RWPE2 (cell line): Measurements from ENCODE around the gene ULK3.

Experiments
- ATAC-seq: fragments of 200-7000 bp; cut with Tn5 transposase; 3 replicates; pipeline ENCODE4 v1.9.1; 2021; ENCODE audit warnings: low read depth
- DNase-seq: peaks from one replicate; pipeline ENCODE4 v3.0.0-alpha.2; 2020; ENCODE audit warnings: low spot score
- H3K27ac ChIP-seq: fragments of 450-650 bp; 2 replicates; pipeline ENCODE4 v1.5.1; 2017; ENCODE audit warnings: mild to moderate bottlenecking; ENCODE audit not compliant: poor library complexity, severe bottlenecking
- H3K27me3 ChIP-seq: fragments of 250-450 bp; sonication (Bioruptor Pico); 2 replicates; pipeline ENCODE4 v1.5.1; 2021; ENCODE audit warnings: mild to moderate bottlenecking, moderate library complexity; ENCODE audit not compliant: insufficient read depth, poor library complexity, severe bottlenecking
- H3K36me3 ChIP-seq: fragments of 250-450 bp; sonication (Bioruptor Pico); 2 replicates; pipeline ENCODE4 v1.5.1; 2020; ENCODE audit warnings: low read depth, mild to moderate bottlenecking, moderate library complexity
- H3K4me1 ChIP-seq: fragments of 250-450 bp; sonication (Bioruptor Pico); 2 replicates; pipeline ENCODE4 v1.5.1; 2021; ENCODE audit warnings: mild to moderate bottlenecking, moderate library complexity; ENCODE audit not compliant: insufficient read depth, poor library complexity, severe bottlenecking
- H3K4me3 ChIP-seq: fragments of 250-450 bp; sonication (Bioruptor Pico); 2 replicates; pipeline ENCODE4 v1.5.1; 2021; ENCODE audit warnings: mild to moderate bottlenecking, moderate library complexity; ENCODE audit not compliant: severe bottlenecking
- H3K9me3 ChIP-seq: fragments of 250-450 bp; sonication (Bioruptor Pico); 2 replicates; pipeline ENCODE4 v1.5.1; 2021; ENCODE audit warnings: mild to moderate bottlenecking, moderate library complexity; ENCODE audit not compliant: severe bottlenecking
- TF ChIP-seq, protein P1 (sequence below): fragments of 450-650 bp; IDR thresholded peaks from one replicate; pipeline ENCODE4 v1.5.1; 2017; ENCODE audit warnings: mild to moderate bottlenecking, moderate library complexity; ENCODE audit not compliant: poor library complexity, severe bottlenecking

ULK3 gene

DNA sequence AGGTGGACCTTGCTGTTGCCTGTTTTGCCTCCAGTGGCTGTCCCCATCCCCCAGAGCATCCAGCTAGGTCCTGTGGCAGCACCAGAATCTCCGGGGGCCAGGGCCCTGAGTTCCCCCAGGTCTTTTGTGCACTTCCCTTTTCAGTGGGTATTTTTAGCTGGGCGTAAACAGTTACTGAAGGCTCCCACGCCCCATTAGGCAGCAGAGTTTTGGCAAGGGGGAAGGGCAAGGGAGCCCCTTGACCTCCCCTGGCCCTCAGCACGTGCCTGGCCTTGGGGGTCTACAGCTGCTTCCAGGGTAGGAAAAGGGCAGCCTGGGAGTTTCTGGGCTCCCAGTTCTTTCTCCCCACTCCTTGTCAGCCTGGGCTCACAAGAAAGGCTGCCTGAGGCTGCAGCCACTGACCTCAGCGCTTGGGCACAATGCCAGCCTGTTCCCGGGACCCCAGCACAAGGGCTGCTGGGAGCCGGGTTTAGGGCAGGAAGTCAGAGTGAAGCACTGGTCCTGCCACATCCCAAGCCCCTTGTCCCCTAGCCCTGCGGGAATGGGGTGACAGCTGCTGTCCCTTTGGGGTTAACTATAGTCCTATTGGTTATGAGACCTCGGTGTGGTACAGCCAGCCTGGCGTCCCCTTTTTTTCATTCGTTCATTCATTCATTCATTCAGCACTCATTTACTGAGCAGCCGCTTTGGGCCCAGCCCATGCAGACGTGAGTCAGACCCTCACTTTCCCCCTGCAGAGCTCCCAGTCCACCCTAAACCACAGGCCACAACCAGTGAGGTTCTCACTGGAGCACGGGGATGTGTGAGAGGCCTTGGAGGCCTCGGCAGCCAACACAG is 52.7 kb downstream of the ULK3 start:
- peak; percentile 12; the same call in 2 of the 3 replicates for ATAC-seq
- TF ChIP-seq, protein P1, sequence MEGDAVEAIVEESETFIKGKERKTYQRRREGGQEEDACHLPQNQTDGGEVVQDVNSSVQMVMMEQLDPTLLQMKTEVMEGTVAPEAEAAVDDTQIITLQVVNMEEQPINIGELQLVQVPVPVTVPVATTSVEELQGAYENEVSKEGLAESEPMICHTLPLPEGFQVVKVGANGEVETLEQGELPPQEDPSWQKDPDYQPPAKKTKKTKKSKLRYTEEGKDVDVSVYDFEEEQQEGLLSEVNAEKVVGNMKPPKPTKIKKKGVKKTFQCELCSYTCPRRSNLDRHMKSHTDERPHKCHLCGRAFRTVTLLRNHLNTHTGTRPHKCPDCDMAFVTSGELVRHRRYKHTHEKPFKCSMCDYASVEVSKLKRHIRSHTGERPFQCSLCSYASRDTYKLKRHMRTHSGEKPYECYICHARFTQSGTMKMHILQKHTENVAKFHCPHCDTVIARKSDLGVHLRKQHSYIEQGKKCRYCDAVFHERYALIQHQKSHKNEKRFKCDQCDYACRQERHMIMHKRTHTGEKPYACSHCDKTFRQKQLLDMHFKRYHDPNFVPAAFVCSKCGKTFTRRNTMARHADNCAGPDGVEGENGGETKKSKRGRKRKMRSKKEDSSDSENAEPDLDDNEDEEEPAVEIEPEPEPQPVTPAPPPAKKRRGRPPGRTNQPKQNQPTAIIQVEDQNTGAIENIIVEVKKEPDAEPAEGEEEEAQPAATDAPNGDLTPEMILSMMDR = no peak
- H3K27ac ChIP-seq = peak overlapping the region; percentile 36
- no peak for DNase-seq
- H3K9me3 ChIP-seq = no peaks in the 10 kb centered on the region
- H3K27me3 ChIP-seq = no peaks in the 10 kb centered on the region
- H3K4me3 ChIP-seq = no peak overlapping the region
- peaks cover 43% of the 10 kb centered on the region for H3K4me1 ChIP-seq
- H3K36me3 ChIP-seq = peaks cover 27% of the 10 kb centered on the region

DNA sequence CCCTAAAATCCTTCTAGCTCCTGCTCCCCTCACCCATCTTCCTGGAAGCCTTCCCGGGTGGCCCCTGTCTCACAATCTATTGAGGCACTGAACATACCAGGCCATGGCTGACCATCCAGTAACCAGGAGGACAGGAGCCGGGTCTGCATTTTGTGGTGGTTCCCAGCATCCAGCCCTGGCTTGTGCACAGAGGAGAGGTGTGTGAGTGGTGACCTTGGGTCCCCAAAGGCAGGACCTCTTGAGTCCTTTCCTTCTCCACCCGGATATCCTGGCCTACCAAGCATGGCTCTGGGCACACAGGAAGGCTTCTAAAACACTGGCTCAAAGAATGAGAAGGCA is 53.2 kb downstream of the ULK3 start:
- H3K4me3 ChIP-seq = no peak overlapping the region
- TF ChIP-seq, protein P1 = no peak
- peak overlapping the region; percentile 36 for H3K27ac ChIP-seq
- DNase-seq (peak; percentile 68), ATAC-seq (no peak)
- H3K27me3 ChIP-seq = no peaks in the 10 kb centered on the region
- H3K36me3 ChIP-seq = peaks cover 27% of the 10 kb centered on the region
- no peaks in the 10 kb centered on the region for H3K9me3 ChIP-seq
- peaks cover 47% of the 10 kb centered on the region for H3K4me1 ChIP-seq

- Histone ChIP-seq H3K27me3 (no peaks in the 10 kb centered on the region), H3K9me3 (no peaks in the 10 kb centered on the region), H3K36me3 (peaks cover 32% of the 10 kb centered on the region), H3K4me1 (peaks cover 46% of the 10 kb centered on the region), H3K27ac (peak overlapping the region; percentile 36), H3K4me3 (no peak overlapping the region)
- DNase-seq (peak; percentile 74), ATAC-seq (peak; percentile 43; the same call in 2 of the 3 replicates)
- TF ChIP-seq, protein P1 = no peak
Measured at GRCh38 chr15:74789171-74789631, 53.8 kb downstream of the ULK3 start.

DNA sequence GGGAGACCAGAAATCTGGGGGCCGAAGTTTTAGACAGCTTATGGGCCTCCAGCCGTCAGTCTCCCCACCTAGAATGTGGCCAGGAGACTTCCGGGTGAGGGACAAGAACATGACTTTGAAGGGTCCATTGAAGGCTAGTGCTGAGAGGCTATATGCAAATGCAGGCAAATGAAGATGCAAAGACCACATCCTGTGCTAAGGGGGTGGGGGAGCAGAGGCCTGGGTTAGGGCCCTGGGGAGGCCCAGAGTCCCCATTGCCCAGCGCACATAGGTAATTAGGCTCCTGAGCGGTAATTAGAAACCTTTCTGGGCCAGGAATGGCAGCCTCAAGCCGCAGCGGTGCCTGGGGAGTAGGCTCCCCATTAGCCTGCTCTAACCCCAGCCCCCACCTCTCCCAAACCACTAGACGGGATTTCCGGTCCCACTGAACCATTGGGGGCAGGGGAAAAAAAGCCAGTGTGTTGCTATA is 54.2 kb downstream of the ULK3 start:
- H3K4me1 ChIP-seq = peaks cover 51% of the 10 kb centered on the region
- no peaks in the 10 kb centered on the region for H3K27me3 ChIP-seq
- no peak overlapping the region for H3K4me3 ChIP-seq
- DNase-seq = peak; percentile 53
- TF ChIP-seq, protein P1 = no peak
- ATAC-seq = no peak
- peaks cover 33% of the 10 kb centered on the region for H3K36me3 ChIP-seq
- no peaks in the 10 kb centered on the region for H3K9me3 ChIP-seq
- H3K27ac ChIP-seq = peak overlapping the region; percentile 36
